Gastrocnemius medialis (tissue), 4 donors: ENCODE data around the gene DHRS9.

Source experiments
- CTCF ChIP-seq, 5 experiments: fragments of 450-650 bp in 3 of 5; fragments of 200-600 bp in 2 of 5; sonication (generic) in 2 of 5; IDR thresholded peaks in 4 of 5; conservative IDR thresholded peaks in 1 of 5; 1 replicate in 4 of 5; 2 replicates in 1 of 5; pipeline ENCODE4 v1.5.1; 2016 to 2019; ENCODE audit warnings: antibody characterized with exemption in 5 of 5, mild to moderate bottlenecking in 3 of 5, moderate library complexity in 3 of 5
- POLR2A ChIP-seq, 2 donors: fragments of 450-650 bp; IDR thresholded peaks; one replicate each; pipeline ENCODE4 v1.6.1; 2017; ENCODE audit warnings: antibody characterized with exemption in 2 of 2, mild to moderate bottlenecking in 2 of 2, moderate library complexity in 2 of 2

- no peak for TF ChIP-seq CTCF (IDR thresholded peaks at IDR 0.05 in 4 of 5, conservative IDR thresholded peaks at IDR 0.05 in 1 of 5)
- no peak for TF ChIP-seq POLR2A (IDR thresholded peaks at IDR 0.05)
These were observed 470 bp downstream of the DHRS9 start for GRCh38 chr2:169069833-169070232.
